ENCODE measurements around the gene WWC2.

- TF ChIP-seq CTCF (IDR thresholded peaks at IDR 0.05; ENCODE audit: borderline replicate concordance, extremely low read depth, low read length, poor library complexity, severe bottlenecking) (no peak), EZH2 (IDR thresholded peaks at IDR 0.05; ENCODE audit: borderline replicate concordance, low read depth, low read length, severe bottlenecking) (no peak)
Measured at GRCh38 chr4:183105092-183105491, 6.0 kb downstream of the WWC2 start.
